Prostate gland (tissue), 2 donors: ENCODE results near the gene PTPRG.

ENCODE experiments used
- POLR2A ChIP-seq: fragments of 450-650 bp; IDR thresholded peaks from one replicate; pipeline ENCODE4 v1.6.1; 2016; ENCODE audit warnings: antibody characterized with exemption, mild to moderate bottlenecking
- TF ChIP-seq, protein P1 (sequence below), 4 experiments: fragments of 200-600 bp in 2 of 4; fragments of 450-650 bp in 2 of 4; sonication (generic) in 2 of 4; IDR thresholded peaks; 1 replicate in 3 of 4; 2 replicates in 1 of 4; pipeline ENCODE4 v1.5.1; 2016 to 2019; ENCODE audit warnings: antibody characterized with exemption in 4 of 4, mild to moderate bottlenecking in 2 of 4, moderate library complexity in 2 of 4

DNA sequence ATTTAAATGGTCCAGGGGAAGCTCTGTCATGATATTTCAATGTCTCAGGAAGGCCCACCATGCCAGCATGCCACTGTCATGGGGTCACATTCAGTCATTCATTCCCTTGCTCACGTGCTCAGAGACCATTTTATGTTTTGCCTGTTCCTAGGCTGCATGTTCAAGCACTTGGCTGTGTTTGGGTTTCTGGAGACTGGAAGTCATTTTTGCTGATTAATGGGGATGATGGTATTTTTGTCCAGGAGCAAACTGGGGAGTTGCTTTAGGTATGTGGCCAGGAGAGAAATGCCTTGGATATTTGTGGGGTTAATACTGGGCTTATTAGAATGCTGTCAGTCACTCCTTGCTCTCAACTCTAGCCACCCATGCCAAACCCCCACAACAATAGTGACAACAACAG, 303.5 kb downstream of the PTPRG start:
- TF ChIP-seq, protein P1, sequence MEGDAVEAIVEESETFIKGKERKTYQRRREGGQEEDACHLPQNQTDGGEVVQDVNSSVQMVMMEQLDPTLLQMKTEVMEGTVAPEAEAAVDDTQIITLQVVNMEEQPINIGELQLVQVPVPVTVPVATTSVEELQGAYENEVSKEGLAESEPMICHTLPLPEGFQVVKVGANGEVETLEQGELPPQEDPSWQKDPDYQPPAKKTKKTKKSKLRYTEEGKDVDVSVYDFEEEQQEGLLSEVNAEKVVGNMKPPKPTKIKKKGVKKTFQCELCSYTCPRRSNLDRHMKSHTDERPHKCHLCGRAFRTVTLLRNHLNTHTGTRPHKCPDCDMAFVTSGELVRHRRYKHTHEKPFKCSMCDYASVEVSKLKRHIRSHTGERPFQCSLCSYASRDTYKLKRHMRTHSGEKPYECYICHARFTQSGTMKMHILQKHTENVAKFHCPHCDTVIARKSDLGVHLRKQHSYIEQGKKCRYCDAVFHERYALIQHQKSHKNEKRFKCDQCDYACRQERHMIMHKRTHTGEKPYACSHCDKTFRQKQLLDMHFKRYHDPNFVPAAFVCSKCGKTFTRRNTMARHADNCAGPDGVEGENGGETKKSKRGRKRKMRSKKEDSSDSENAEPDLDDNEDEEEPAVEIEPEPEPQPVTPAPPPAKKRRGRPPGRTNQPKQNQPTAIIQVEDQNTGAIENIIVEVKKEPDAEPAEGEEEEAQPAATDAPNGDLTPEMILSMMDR (IDR thresholded peaks at IDR 0.05), result no peak
- TF ChIP-seq POLR2A, result no peak
